ENCODE results near the gene KSR2.

DNA sequence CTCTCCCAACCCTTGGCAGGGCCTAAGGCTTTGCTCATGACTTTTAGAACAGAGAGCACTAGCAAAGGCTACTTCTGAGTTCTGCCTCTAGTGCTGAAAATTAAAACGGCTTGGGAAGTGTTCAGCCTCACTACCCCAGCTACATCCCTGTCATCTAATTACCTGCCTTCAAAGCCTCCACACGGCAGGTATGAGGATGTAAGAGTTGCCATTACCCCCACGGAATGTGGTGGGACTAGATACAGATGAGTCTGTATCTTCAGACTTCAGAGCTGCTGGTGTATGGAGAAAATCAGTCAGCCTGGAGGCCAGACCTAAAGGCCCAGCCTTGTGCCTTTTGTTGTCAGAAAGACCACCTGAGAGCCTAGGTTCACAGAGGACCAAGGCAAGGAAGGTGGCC, 392.7 kb downstream of the KSR2 start:
- TF ChIP-seq POLR2AphosphoS5 (IDR thresholded peaks at IDR 0.05; ENCODE audit: low read depth, low read length) (no peak), POLR2A (IDR thresholded peaks at IDR 0.05; ENCODE audit: low read depth, low read length) (no peak), SPI1 (IDR thresholded peaks at IDR 0.05; ENCODE audit: low read depth, low read length) (no peak), TAF1 (IDR thresholded peaks at IDR 0.05; ENCODE audit: low read depth, low read length) (no peak)

Data from GM12891 (cell line).